ENCODE measurements around the gene GRHL3. TPM values are rescaled to one million over a fixed set of nuclear protein-coding genes. Genes with fewer than 3 reads are reported as not detected.

GRHL3 gene
- total and polyA plus RNA-seq, 2 donors (not counting 3 experiments of a cell fraction or from before 2014, with no cell fraction given) = not detected

- Histone ChIP-seq H3K27ac (ENCODE audit: insufficient read depth, low read depth, low read length) (no peak overlapping the region), H2AFZ (ENCODE audit: low read depth, low read length) (no peak overlapping the region), H3K9ac (replicated peaks; ENCODE audit: extremely low read depth, insufficient read depth, low read length) (no peak overlapping the region), H3K9me1 (replicated peaks; ENCODE audit: control insufficient read depth, extremely low read depth, insufficient read depth, low read length) (no peaks in the 10 kb centered on the region), H3K27me3 (ENCODE audit: control insufficient read depth in 2 of 2, insufficient read depth in 2 of 2, low read length in 2 of 2) (peaks cover 0 to 2% of the 10 kb centered on the region in 2 experiments), H3K4me3 (replicated peaks in 1 of 3; ENCODE audit: insufficient read depth in 1 of 3, low read depth in 1 of 3, low read length in 3 of 3) (no peak overlapping the region), H4K20me1 (replicated peaks; ENCODE audit: control insufficient read depth, extremely low read depth, insufficient read depth, low read length) (no peaks in the 10 kb centered on the region), H3K79me2 (ENCODE audit: control insufficient read depth, insufficient read depth, low read length) (no peaks in the 10 kb centered on the region), H3K36me3 (ENCODE audit: control insufficient read depth in 2 of 2, extremely low read depth in 1 of 2, insufficient read depth in 2 of 2, low read length in 2 of 2) (no peaks in the 10 kb centered on the region), H3K9me3 (replicated peaks; ENCODE audit: control insufficient read depth, insufficient read depth, low read length) (no peaks in the 10 kb centered on the region), H3K4me2 (ENCODE audit: insufficient read depth, low read length) (no peak overlapping the region), H3K4me1 (ENCODE audit: control insufficient read depth, extremely low read depth, insufficient read depth, low read length) (no peaks in the 10 kb centered on the region)
- intact Hi-C loops (cut with micrococcal nuclease) = no loop called here
- ChIA-PET POLR2A (no interaction called here), CTCF (interaction anchor here (0.8 kb wide), 1 partner anchor 45 kb away, joined by 3 read pairs; no protein-coding TSS in a partner anchor)
- dilution Hi-C loops (cut with MboI; ENCODE audit: extremely low pct_ligation_motif_present, low sequenced_read_pairs) = no loop called here
- BruUV-seq (replicated peaks) = no TSS peak
- FAIRE-seq = no peak
- no peak for TF ChIP-seq MYC (IDR thresholded peaks at IDR 0.05; ENCODE audit: low read depth, low read length)
- TF ChIP-seq JUN (IDR thresholded peaks at IDR 0.05; ENCODE audit: borderline replicate concordance, insufficient read depth, insufficient read length, low read depth) = no peak
- TF ChIP-seq CTCF (IDR thresholded peaks at IDR 0.05; ENCODE audit: extremely low read depth in 1 of 2, insufficient read depth in 1 of 2, low read depth in 1 of 2, low read length in 2 of 2) = no peak
- no peak for TF ChIP-seq MAX (IDR thresholded peaks at IDR 0.05; ENCODE audit: insufficient read depth, insufficient read length)
- TF ChIP-seq POLR2AphosphoS5 (IDR thresholded peaks at IDR 0.05; ENCODE audit: insufficient read depth, low read depth, low read length) = no peak
- no peak for TF ChIP-seq FOS (IDR thresholded peaks at IDR 0.05; ENCODE audit: borderline replicate concordance, insufficient read depth, low read length)
- TF ChIP-seq EZH2 (IDR thresholded peaks at IDR 0.05; ENCODE audit: borderline replicate concordance, low read depth, low read length, severe bottlenecking) = no peak
- TF ChIP-seq POLR2A (IDR thresholded peaks at IDR 0.05; ENCODE audit: low read depth, low read length) = no peak
- no peak for TF ChIP-seq GATA2 (IDR thresholded peaks at IDR 0.05; ENCODE audit: insufficient read depth, insufficient read length, low read depth, low read length)
- DNase-seq (ENCODE audit: low read depth, low spot score) = no peak
Measured at GRCh38 chr1:24347159-24347934, 28.2 kb downstream of the GRHL3 start.
